ENCODE data around the gene NRL.

The NRL gene

DNA sequence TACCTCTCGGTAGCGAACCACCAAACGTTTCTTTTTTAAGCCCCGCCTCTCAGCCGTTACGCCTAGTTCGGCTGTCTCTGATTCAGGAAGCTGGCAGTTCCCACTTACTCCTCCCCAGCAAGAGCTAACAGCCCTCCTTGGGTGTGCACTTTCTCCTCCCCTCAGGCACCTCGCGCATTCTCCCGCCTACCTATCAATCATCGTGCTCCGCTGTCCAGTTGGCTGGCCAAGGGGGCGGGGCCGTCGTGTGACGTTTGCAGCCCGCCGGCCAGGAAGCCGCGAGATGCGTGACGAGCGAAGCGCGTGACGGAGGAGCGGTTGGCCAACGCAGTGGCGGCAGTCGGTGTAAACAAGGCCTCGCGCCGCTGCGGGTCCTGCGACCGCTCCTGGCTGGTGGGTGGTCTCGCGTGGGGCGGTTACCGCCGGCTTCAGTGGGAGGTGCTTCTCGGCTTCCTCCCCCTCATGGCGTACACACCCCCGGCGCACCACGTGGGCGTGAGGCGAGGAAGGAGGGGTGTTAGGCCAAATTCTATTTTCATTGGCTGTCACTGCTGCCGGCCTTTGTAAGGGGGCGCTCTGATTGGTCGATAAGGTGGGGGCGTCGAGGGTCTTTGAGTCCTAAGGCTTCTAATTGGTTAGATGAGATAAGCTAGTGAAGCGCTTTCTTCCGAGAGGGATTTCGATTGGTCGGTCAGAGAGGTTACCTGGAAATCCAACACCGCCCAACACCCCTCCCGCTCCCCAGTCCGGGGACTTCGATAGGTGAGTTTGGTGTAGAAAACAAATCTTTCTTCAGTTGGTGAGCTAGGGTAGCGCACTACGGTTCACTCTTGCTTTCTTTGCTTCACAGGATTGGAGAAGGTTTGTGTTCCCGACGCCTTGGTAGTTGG, at the start of gene NRL, which contains the start of gene DCAF11:
TSS of gene NRL (minus strand) at position 418 of the 890 bp plus-strand sequence. CDS start 32,101 bp downstream, outside the sequence.
TSS of gene DCAF11 (plus strand) at position 246 of the 890 bp plus-strand sequence. CDS start 818 bp downstream, outside the sequence.
- DNase-seq, result peak; percentile 96 to 100 (median 100)

DNA sequence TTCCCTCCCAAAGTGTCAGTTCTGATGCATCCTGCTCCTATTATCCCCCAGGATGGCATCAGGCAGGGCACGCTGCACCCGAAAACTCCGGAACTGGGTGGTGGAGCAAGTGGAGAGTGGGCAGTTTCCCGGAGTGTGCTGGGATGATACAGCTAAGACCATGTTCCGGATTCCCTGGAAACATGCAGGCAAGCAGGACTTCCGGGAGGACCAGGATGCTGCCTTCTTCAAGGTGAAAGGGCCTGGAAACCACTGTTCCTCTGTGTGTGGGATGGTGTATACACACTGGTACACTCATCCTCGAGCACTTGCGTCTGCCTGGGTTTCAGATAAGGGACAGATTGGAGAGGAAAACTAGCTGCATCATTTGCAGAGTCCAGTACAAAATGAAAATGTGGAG, 47.3 kb upstream of the NRL start:
- peak in 3 of 14 donors; percentile 21 to 25 (median 22) for DNase-seq

DNA sequence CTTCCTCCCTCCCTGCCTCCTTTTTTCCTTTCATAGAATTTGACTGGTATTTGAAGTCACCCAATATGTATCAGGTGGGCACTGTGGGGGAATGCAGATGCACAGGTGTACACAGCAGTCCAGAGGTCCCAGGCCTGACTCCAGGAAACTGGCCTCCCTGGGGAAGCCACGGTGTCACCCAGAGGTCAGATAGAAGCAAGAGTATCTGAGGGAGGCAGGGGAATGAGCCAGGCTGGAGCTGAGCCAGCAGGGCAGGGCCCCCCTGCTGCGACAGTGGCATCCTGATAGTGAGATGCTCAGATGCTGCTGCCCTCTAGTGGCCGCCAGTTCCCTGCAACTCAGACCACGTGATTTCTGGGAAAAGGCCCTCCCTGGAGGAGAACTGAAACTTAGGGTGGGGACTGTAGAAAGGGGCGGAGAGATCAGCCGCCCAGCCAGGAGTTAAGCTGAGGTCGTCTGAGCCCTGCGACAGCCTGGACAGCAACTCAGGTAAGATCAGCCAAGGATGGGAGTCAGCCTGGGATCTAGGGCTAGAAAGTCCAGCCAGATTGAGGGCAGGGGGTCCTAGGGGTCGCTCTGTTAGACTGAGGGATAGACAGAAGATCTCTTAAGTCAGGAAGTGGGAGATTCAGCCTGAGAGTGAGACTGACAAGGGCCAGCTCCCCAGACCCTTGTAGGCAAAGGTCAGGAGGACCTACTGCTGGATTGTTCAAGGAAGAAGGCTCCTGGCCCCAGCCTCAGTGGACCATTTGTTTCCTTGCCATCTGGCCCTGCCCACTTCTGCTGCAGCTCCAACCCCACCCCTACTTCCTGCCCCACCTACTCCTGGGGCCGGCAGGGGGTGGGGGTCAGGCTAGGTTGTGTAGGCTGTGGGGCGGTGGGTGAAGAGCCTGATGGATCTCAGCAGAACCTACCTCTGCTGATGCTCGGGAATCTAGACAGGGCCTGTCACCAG, 46.4 kb upstream of the NRL start, which contains the start of gene IRF9:
TSS of gene IRF9 (plus strand) at position 416 of the 955 bp plus-strand sequence. CDS start 880 bp downstream, outside the sequence.
- peak; percentile 45 to 97 (median 92) for DNase-seq

DNA sequence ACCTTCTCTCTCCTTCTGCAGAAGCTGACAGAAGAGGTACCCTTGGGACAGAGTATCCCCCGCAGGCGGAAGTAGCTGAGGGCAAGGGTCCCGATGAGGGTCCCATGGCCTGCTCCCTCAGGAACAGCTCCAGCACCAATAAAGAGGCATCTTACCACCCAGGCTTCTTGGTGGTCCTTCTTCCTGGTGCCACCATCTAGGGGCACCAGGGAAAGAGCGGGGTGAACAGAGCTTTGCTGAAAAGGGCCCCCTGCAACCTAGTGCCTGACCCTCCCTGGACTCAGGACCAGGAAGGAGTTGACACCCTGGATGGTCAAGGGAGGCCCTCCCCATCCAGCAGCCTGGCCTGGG, 45.7 kb upstream of the NRL start:
- no peak for DNase-seq

- DNase-seq, result no peak
Measured at GRCh38 chr14:24159777-24160498, 45.2 kb upstream of the NRL start.

DNA sequence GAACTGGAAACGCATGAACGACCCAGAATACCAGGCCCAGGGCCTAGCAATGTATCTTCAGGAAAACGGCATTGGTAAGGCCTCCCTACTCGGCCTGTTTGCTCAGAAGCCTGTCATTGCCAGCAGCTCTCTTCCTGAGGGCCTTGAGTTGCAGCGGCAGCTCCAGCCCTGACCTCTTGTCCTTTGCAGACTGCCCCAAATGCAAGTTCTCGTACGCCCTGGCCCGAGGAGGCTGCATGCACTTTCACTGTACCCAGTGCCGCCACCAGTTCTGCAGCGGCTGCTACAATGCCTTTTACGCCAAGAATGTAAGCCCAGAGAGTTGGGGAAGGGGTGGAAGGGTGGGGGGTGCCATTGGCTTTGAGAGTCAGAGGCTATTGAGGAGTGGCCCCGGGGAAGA, 42.6 kb upstream of the NRL start:
- DNase-seq, result no peak

- DNase-seq, result no peak
Measured at GRCh38 chr14:24156840-24157239, 42.1 kb upstream of the NRL start.

DNA sequence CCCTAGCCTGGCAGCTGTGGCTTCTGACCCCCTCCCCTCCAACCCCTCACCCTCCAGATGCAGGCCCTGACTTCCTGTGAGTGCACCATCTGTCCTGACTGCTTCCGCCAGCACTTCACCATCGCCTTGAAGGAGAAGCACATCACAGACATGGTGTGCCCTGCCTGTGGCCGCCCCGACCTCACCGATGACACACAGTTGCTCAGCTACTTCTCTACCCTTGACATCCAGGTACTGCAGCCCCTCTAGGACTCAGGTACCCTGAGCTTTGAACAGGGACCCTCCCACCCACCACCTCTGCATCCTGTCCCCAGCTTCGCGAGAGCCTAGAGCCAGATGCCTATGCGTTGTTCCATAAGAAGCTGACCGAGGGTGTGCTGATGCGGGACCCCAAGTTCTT, 40.4 kb upstream of the NRL start:
- DNase-seq, result no peak

DNA sequence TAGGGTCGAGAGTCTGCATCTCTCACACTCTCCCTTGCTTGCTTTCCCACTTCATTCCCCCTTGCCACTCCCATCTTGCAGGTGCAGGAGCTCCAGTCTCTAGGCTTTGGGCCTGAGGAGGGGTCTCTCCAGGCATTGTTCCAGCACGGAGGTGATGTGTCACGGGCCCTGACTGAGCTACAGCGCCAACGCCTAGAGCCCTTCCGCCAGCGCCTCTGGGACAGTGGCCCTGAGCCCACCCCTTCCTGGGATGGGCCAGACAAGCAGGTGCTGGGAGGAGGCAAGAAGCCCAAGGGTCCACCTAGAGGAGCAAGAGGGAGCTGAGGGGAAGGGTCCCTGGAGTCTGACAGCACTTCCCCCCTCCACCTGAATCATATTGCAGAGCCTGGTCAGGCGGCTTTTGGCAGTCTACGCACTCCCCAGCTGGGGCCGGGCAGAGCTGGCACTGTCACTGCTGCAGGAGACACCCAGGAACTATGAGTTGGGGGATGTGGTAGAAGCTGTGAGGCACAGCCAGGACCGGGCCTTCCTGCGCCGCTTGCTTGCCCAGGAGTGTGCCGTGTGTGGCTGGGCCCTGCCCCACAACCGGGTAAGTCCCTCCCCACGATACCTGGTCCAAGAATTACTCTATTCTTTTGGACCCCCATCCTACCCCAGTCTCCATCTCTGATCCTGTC, 36.8 kb upstream of the NRL start:
- no peak for DNase-seq

- DNase-seq, result no peak
Measured at GRCh38 chr14:24150993-24151392, 36.2 kb upstream of the NRL start.

DNA sequence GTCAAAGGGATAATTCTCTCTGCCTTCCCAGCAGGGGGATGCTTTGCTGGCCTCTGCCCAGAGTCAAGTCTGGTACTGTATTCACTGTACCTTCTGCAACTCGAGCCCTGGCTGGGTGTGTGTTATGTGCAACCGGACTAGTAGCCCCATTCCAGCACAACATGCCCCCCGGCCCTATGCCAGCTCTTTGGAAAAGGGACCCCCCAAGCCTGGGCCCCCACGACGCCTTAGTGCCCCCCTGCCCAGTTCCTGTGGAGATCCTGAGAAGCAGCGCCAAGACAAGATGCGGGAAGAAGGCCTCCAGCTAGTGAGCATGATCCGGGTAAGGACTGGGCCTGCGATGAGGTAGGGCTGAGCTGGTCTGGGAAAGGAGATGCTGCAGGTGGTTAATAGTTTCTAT, 35.8 kb upstream of the NRL start:
- DNase-seq, result no peak

DNA sequence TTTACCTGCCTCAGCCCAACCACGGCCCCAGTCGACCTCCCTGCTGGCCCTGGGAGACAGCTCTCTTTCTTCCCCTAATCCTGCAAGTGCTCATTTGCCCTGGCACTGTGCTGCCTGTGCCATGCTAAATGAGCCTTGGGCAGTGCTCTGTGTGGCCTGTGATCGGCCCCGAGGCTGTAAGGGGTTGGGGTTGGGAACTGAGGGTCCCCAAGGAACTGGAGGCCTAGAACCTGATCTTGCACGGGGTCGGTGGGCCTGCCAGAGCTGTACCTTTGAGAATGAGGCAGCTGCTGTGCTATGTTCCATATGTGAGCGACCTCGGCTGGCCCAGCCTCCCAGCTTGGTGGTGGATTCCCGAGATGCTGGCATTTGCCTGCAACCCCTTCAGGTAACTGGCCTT, 35.3 kb upstream of the NRL start:
- no peak for DNase-seq

DNA sequence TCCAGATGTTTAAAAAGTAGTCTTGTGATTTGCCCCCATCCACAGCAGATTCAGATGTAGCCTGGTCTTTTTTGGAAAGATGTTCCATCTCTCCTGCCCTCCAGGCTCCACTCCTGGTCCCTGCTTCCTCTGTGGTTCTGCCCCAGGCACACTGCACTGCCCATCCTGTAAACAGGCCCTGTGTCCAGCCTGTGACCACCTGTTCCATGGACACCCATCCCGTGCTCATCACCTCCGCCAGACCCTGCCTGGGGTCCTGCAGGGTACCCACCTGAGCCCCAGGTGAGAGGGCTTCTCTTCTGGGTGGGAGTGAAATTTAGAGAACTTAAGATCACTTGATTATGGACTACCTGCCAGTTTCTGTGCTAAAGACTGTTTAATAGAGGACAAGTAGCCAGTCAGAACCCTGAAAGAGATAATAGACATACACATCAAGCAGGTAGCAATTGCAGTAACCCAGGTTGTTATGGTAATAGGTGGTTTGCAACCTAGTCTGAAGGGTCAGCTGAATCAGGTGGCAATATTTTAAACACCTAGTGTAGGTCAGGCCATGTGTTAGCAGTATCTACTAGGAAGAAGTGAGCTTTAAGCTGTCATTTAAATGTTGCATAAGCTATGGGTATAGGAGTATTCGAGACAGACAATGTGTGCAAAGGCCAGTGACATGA, 34.7 kb upstream of the NRL start:
- DNase-seq, result no peak

- DNase-seq, result no peak
Measured at GRCh38 chr14:24147761-24148428, 33.1 kb upstream of the NRL start.

GRCh38 chr14:24146978-24147760, 32.4 kb upstream of the NRL start, which contains the start of gene RNF31:
RNF31 (plus strand) TSS chr14:24147498; CDS start chr14:24147699, 201 bp downstream.
- DNase-seq, result peak; percentile 73 to 97 (median 94)

DNA sequence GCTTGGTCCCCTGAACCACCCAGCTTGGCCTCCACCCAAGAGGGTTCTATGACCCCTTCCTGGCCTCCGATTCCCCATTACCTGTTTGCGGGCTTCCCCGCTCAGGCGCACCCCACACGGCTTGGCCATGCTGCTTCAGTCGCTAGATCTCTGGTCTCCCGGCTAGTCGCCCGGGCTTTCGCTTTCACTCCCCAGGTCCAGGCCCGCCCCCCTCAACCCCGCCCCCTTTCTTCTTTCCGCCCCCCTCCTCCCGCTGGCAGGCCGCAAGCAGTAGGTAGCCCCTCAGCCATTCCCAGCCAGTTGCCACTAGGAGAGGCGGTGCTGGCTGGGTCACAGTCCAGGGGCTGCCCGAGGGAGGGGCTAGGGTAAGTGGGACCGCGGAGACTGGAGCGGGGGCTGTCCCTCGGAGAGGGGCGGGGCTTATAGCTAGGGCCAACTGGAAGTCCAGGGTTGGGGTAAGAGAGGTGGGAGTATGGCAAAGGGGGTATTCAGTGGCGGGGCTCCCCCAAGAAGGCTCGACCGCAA, 31.8 kb upstream of the NRL start, which contains the start of gene PSME2:
TSS of gene PSME2 (minus strand) at position 158 of the 525 bp plus-strand sequence. CDS start at position 129, 29 bp downstream.
- DNase-seq, result peak; percentile 46 to 94 (median 87)

DNA sequence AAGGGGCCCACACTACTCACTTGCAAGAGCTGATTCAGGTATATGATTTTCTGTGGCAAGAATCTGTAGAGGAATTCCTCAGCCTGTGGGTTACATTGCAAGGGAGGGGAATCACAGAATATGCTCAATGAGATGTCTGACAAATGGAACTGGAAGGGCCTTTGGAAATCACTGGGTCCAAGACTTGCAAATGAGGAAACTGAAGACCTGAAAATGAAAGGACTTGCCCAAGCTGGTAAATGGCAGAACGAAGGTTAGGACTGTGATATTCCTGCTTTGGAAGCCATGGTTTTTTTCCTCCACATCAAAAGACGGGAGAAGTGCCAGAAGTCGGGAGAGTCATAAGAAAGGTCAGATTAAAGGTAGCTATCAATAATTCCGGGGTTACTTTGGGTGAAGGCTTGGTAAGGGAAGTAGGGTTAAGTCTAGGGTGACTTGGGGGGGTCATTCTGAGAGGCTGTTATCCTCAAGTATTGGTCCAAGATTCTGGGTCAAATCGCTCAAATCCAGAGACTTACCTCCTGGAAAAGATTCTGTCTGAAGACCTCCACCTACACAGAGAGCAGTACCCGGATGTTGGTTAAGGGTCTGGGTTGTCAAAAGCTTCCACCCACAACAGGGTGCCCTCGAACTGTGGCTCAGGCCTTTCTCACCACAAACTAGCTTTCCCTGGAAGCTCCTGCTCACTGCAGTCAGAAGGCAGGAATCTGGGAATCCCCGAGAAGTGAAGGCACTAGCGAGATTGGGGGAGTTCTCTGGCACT, 31.1 kb upstream of the NRL start:
- DNase-seq, result no peak

- no peak for DNase-seq
Measured at GRCh38 chr14:24145219-24145618, 30.5 kb upstream of the NRL start.

Data from C1 segment of cervical spinal cord (tissue), 14 donors.